Measurements from ENCODE around the gene NPBWR2.

GRCh38 chr20:64105846-64106434 is 1.4 kb downstream of the NPBWR2 start:
- TF ChIP-seq, protein P1, sequence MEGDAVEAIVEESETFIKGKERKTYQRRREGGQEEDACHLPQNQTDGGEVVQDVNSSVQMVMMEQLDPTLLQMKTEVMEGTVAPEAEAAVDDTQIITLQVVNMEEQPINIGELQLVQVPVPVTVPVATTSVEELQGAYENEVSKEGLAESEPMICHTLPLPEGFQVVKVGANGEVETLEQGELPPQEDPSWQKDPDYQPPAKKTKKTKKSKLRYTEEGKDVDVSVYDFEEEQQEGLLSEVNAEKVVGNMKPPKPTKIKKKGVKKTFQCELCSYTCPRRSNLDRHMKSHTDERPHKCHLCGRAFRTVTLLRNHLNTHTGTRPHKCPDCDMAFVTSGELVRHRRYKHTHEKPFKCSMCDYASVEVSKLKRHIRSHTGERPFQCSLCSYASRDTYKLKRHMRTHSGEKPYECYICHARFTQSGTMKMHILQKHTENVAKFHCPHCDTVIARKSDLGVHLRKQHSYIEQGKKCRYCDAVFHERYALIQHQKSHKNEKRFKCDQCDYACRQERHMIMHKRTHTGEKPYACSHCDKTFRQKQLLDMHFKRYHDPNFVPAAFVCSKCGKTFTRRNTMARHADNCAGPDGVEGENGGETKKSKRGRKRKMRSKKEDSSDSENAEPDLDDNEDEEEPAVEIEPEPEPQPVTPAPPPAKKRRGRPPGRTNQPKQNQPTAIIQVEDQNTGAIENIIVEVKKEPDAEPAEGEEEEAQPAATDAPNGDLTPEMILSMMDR (optimal IDR thresholded peaks at IDR 0.05 in 1 of 3, IDR thresholded peaks at IDR 0.05 in 1 of 3, conservative IDR thresholded peaks at IDR 0.05 in 1 of 3; ENCODE audit: extremely low read depth in 1 of 3, insufficient read depth in 2 of 3, low read length in 3 of 3), result no peak
- TF ChIP-seq EZH2 (IDR thresholded peaks at IDR 0.05; ENCODE audit: low read length), result no peak

Measured in keratinocyte (primary cell).